ENCODE results near the gene SLC1A7.

GRCh38 chr1:53111073-53111556, 31.3 kb downstream of the SLC1A7 start:
- TF ChIP-seq CTCF (IDR thresholded peaks at IDR 0.05; ENCODE audit: low read depth, low read length, poor library complexity, severe bottlenecking) (no peak), EZH2phosphoT487 (IDR thresholded peaks at IDR 0.05; ENCODE audit: borderline replicate concordance, low read length) (no peak)
